Esophagus mucosa (tissue), 1 donor: ENCODE results near the gene TMEM143. TPM values are rescaled to one million over a fixed set of nuclear protein-coding genes. Genes with fewer than 3 reads are reported as not detected.
"Not testable (repeated sequence)": the region's sequence is repeated elsewhere in the genome, so short reads cannot be mapped to it uniquely, and the experiment has no call there.

Experiments
- ATAC-seq: fragments of 200-7000 bp; cut with Tn5 transposase; one replicate; pipeline ENCODE4 v1.9.1; 2020
- total RNA-seq: library from RNA; stranded (reverse); gene quantifications from one replicate; pipeline ENCODE4 v1.2.4, GENCODE V29; 2023
- donor health status: DM: yes; HTN: yes; CAD: no.

The TMEM143 gene
- 5.5 TPM for total RNA-seq

DNA sequence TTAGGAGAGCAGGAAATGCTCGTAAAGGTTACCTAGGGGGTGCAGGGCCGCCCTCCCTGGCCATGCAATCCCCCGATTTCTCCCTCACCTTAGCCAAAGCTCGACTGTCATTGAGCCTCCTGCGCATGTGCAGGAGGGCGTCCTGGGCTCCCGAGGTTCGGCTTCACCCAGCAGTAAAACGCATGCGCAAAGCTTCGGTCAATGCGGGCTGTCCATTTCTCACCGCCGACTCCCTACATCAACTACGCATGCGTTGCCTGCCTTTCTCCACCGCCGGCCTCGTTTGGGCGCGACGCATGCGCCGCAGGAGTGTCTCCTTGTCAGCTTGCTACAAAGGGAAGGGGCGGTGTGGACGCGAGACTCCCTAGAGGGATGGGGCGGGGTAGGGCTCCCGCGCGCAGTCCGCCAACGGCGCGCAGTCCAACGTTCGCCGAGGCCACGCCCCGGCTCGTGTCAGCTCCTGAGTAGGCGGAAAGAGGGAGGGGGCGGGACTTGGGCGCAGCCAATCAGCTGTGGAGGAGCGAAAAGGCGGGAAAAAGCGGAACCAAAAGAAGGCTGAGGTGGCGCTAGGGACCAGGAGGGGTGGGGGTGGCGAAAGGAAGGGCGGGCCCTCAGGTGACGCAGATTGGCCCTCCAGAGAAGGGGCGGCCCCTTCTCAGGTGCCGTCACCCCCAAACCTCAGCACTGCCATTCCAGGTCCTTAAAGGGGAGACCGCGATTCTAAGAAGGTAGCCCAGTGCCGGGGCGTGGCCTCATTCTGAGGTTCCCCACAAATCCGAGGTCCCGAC lies at the start of gene TMEM143, which contains the start of gene SYNGR4:
TMEM143 (minus strand) TSS at position 131 of the 788 bp plus-strand sequence; CDS start at position 111, 20 bp downstream.
SYNGR4 (plus strand) TSS at position 558 of the 788 bp plus-strand sequence. CDS start 1,476 bp downstream, outside the sequence.
- ATAC-seq = peak; percentile 94

DNA sequence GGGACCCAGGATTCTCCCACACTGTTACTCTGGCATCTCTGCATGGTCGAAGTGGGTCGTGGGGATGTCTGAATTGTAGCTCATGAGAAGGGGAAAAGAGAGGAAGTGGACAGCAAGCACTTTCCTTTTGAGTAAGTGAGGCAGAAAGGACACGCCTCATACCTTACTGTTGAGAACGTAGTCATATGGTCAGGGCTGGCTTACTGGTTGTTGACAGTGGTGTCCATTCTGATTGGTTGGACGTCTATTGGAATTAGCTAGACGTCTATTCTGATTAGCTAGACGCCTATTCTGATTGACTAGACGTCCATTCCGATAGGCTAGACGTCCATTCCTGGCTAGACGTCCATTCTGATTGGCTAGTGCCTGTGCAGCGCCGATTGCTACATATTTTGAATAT lies 42.1 kb upstream of the TMEM143 start:
- peak; percentile 51 for ATAC-seq

DNA sequence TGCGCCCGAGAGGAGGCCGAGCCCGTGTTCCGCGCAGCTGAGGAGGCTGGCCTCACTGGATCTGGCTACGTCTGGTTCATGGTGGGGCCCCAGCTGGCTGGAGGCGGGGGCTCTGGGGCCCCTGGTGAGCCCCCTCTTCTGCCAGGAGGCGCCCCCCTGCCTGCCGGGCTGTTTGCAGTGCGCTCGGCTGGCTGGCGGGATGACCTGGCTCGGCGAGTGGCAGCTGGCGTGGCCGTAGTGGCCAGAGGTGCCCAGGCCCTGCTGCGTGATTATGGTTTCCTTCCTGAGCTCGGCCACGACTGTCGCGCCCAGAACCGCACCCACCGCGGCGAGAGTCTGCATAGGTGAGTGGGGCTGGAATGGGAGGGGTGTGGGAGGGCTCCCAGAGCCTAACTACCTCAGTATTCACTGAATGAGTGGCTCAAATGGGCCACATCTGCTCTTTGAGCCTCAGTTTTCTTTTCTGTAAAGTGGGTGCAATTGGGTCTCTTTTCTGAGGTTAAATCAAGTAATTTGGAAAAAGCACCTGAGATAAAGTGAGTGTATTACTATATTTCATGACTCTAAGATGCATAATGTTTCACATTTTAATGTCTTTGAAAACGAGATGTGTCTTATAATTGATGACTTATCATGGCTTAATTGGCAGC lies 41.4 kb upstream of the TMEM143 start:
- ATAC-seq = no peak

DNA sequence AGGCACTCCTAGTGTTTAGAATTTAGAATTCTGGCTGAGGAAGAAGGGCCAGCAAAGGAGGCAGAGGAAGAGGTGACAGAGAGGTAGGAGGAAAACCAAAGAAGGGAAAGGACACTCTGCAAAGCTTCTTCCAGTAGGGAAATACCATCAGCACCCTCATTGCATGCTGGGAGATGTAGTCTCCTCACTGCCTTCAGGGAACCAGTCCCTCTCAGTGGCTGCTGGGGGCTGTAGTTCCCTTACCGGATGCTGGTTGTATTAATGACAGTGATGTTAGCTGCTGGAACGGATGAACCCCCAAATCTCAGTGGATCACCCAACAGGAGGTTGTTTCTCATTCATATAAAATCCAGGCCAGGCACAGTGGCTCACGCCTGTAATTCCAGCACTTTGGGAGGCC lies 39.9 kb upstream of the TMEM143 start:
- peak; percentile 32 for ATAC-seq

DNA sequence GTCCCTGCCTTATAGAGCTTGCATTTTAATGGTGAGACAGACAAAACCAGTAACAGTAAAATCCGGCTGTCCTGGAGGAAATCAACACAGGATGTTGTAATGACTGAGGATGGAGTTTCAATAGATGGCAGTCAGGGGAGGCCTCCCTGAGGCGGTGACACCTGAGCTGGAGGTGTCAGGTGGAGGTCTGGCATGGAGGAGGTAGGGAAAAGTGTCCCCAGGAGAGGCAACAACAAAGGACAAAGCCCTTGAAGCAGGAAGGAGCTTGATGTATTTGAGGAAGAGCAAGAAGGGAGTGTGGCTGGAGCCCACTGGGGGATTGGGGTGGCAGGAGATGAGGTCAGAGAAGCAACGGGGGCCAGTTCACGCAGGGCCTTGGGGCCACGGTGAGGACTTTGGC lies 37.5 kb upstream of the TMEM143 start:
- no peak for ATAC-seq

DNA sequence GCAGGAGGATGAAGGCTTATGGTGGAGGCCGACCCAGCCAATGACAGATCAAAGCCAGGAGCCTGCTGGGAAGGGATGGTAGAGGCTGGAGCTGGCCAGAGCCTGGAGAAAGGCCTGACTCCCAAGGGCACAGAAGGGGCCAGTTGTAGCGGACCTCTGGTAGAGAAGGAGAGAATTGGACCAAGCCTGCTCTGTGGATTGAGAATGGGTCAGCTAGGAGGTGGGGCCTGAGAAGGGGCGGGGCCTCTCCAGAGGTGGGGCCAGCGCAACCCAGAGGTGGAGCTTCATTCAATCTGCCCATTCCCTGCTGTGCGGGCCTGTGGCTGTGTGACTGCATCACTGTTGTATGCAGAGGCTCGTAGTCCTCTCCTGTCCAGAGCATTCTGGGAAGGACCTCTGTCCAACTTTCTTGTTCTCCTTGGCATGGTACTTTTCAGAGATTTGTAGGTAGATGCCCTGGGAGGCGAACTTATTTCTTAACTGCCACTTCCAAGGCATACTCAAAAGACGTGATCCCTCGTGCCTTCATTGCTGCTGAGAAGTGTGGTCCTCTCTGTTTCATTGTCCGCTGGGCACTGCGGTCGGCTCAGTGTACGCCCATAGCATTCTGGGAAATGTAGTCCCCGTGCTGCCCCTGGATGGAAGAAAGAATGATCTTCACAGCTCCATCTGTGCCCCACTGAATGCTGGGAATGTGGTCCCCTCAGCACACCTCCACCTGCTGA lies 36.4 kb upstream of the TMEM143 start:
- ATAC-seq = peak; percentile 21

DNA sequence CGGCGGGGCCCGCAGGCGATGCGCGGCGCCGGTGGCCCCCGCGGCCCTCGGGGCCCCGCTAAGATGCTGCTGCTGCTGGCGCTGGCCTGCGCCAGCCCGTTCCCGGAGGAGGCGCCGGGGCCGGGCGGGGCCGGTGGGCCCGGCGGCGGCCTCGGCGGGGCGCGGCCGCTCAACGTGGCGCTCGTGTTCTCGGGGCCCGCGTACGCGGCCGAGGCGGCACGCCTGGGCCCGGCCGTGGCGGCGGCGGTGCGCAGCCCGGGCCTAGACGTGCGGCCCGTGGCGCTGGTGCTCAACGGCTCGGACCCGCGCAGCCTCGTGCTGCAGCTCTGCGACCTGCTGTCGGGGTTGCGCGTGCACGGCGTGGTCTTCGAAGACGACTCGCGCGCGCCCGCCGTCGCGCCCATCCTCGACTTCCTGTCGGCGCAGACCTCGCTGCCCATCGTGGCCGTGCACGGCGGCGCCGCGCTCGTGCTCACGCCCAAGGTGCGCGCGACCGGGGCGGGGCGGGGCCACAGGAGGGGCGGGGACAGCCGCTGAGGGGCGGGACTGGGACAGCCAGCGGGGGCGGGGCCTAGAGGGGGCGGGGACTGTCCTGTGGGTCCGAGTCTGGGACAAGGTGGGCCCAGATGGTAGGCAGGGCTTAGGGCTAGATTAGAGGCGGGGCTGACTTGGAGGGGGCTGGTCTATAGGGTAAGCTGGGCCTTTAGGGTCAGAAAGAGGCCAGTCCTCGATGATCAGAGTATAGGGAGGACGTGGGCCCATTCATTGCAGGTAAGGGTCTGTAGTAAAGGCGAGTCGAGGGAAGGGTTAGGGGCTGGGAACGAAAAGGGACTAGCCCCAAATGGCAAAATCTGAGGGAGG lies 34.9 kb upstream of the TMEM143 start:
- ATAC-seq = peak; percentile 73

DNA sequence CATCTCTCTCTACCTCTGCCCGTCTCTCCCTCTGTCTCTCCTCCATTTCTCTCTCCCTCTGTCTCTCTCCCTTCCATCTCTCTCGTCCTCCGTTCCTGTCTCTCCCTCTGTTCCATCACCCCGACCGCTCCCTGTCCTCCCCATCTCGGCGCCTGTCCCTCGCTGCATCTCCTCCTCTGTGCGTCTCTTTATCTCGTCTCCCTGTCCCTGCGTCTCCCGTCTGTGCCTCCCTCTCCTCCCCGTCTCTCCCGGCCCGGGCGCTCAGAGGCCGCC lies 34.3 kb upstream of the TMEM143 start:
- no peak for ATAC-seq

DNA sequence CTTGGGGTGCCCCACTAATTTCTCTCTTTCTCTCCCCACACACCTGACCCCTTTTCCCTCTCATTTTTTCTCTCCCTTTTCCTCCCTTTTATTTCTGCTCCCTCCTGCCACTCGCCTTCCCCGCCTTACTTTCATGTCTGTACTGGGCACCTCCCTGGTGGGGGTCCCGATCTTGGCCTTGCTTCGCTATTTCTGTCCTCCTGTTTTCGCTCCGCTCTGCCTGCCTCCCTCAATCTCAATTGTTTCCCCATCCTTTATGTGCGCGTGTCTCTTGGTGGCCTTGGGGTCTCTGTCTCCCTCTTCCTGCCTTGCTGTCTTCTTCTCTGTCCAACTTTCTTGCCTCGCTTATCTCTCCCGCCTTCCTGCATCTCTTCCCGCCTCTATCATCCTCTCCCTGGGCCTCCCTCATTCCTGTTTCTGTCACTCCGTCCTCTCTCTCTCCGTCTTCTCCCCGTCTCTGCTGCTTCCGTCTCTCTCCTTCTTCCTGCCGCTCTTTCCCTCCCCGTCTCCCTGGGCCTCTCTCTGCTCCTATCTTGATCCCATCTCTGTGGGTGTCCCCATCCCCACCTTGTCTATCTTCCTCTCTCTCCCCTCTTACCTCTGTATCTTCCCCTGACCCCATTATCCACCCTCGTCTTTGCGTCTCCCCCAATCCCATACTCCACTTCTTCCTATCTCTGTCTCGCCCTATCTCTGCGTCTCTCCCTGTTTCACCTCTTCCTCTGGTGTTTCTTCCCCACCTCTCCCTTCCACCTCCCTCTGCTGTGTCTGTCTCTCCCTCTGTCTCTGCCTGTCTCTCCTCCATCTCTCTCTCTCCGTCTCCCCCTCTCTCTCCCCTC lies 33.7 kb upstream of the TMEM143 start:
- ATAC-seq = no peak

DNA sequence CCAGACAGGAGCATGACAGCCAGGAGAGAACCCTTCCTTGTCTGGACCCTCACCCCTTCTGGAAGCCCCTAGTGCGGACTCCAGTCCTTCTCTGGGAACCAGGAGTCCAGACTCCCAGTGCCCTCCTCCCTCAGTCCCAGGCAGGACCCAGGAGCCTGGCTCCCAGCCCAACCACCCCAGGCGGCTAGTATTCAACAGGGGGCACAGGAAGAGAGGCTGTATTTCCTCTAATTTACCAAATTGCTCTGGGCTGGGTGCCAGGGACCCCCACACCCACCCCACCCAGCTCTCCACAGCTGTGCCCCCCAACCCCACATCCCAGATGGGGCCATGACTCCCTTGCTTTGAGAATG lies 33.1 kb upstream of the TMEM143 start:
- ATAC-seq = no peak

DNA sequence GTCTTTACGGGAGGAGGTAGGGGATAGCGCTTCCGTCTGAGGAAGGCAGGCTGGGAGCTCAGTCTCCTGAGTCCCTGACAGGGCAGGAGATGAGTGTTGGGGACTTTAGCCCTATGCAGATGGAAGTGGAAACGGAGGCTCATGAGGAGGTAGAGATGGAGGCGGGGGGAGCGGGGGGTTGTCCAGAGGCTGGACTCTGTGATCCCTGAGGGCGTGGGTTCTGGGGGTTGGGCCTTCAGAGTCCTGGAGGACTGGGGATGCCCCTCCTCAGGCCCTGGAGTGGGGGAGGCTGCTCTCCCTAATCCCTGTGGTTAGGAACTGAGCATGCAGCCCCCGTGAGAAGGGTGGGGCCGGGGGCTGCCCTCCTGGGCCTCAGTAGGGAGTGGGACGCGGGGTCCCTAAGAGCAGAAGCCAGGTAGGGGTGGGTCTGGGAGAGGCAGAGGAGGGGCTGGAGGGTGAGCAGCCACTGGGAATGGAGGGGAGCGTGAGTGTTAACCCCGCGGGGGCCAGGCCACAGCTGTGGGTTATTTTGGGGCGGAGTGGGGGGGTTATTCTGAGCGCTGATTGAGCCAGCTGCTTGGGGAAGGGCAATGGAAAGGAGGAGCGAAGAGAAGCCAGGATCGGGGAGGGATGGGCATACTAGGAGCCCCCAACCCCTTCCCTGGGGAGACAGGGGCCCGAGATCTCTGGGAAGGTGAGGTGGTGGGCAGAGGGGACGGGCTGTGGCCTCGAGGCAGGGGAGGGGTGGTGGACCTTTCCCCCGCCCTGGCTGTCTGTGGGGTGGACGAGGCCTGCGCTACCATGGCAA lies 32.5 kb upstream of the TMEM143 start:
- no peak for ATAC-seq

DNA sequence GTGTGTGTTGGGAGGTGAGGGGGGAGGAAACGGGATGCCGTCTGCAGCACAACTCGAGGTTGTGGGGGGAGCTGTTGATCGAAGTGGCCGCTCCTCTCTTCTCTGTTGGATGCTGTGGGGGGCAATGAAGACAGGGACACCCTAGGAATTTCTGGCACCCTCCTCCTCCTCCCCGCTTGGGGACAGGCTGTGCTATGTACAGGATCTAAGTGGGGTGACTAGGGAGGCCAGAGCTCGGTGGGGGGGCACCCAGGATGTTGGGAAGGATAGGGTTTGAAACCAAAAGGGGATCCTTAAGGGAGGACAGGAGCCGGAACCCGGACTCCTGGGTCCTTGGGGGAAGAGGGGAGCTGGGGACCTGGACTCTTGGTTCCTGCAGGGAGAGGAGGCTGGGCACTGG lies 31.8 kb upstream of the TMEM143 start:
- ATAC-seq = no peak

DNA sequence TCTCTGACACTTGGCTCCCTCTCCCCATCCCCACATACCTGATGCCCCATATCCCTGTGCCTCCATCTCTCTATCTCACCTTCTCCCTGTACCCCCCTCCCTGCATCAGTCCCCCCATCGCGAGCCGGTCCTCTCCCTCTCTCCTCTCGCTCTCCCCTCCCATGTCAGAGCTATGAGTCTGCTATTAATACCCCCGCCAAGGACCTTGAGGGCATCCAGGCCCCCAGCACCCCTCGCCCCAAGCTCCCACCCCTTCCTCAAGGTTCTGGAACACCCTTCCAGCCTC lies 31.4 kb upstream of the TMEM143 start:
- ATAC-seq = no peak

DNA sequence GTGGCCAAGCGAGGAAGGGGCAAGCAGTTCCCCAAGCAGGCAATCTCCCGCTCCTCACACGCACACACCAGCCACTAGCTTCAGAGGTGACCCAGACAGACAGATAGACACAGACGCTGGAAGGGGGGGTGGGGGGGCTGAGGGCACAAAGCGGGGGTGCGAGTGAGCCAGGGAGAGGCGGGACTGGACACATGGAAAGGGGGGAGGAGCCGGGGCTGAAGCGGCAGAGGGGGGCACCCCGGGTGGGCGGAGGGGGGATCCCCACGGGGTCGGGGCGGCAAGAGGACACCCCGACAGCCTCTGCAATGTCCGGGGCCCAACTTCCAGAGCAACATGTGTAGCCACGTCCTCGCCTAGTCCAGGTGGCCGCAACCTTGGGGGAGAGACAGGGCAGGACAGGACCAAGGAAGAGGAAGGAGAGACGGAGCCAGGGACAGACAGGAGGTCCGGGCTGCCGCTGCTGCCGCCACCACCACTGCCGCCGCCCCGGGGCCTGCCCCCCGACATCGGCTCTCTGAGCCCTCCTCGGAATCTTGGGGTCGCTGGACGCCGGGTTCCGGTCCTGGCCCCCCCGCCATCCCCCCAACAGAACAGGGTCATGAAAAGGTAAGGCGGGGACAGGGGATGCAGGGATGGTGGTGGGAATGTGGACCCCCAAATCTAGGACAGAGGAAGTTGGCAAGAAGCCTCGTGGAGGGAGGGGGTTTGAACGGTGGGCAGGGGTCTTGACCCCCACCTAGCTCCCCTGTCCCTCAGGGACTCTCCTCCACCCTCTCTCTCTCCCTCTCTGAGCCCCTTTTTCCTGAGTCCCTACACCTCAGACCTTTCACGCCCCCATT lies 30.8 kb upstream of the TMEM143 start:
- ATAC-seq = no peak

DNA sequence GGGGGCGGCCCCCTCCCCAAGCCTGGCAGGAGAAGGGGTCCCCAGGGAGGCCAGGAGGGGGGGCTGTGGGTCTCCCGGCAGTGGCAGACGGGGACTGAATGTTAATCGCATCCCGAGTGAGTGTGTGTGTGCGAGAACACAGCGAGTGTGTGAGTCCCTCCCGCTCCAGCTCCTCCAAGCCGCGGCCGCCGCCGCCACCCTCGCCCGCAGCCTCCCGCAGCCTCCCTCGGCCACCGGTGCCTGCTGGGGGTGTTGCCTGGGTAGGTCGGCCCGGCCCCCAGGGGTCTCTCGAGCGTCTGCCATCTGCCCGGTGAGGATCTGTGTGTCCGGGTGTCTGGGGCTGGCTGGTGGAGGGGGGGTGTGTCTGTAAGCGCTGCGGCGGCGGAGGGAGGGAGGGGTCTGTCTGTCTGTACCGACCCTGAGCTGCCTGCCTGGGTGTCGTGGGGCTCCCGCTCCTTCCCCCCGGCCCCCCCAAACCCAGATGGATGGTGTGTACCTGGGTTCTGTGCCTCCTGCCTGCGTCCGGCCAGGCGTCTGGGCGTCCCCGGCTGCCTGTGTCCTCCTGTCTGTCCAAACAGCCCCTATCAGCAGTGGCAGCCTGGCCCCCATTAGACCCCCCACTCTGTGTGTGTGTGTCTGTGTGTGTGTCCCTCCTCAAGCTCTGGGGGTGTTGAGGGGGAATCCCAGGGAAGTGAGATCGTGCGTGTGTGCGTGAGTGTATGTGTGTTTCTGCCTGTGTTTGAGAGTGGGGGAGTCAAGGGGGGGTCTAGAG lies 30.0 kb upstream of the TMEM143 start, which contains the start of gene GRIN2D:
GRIN2D (plus strand) TSS at position 110 of the 772 bp plus-strand sequence. CDS start 4,725 bp downstream, outside the sequence.
- ATAC-seq = no peak

DNA sequence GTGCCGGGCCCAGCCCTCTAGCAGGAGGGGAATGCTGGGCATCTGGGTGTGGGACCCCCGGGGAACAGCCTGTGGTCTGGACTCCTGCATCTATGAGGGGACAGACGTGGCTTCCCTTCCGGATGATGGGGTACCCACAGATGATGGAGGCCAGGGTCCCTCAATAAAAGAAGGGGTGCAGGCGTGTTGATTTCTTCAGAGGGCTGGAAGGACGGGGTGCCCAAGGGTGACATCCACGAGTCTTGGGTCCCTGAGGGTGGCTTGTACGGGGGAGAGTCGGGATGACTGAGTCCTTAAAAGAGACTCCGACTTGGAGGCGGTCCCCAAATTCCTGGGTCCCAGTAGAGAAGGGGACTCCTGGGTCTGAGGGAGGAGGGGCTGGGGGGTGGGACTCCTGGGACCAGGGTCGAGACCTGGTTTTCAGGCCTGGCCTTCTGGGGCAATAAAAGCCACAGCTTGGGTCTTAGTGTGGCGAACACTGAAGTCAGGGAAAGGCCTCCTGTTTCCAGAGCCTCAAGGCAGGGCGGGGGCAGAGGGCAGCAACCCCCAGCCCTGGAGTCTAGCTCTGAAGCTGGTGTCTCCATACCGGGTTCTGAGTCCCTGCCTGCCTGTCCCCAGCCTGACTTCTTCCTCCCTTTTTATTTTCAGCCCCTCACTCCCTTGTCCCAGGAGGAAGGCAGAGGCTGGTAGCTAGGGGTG lies 29.3 kb upstream of the TMEM143 start:
- no peak for ATAC-seq

DNA sequence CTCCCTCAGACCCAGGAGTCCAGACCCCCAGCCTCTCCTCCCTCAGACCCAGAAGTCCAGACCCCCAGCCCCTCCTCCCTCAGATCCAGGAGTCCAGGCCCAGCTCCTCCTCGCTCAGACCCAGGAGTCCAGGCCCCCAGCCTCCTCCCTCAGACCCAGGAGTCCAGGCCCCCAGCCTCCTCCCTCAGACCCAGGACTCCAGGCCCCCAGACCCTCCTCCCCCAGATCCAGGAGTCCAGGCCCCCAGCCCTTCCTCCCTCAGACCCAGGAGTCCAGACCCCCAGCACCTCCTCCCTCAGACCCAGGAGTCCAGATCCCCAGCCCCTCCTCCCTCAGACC lies 28.2 kb upstream of the TMEM143 start:
- not testable (repeated sequence) for ATAC-seq

DNA sequence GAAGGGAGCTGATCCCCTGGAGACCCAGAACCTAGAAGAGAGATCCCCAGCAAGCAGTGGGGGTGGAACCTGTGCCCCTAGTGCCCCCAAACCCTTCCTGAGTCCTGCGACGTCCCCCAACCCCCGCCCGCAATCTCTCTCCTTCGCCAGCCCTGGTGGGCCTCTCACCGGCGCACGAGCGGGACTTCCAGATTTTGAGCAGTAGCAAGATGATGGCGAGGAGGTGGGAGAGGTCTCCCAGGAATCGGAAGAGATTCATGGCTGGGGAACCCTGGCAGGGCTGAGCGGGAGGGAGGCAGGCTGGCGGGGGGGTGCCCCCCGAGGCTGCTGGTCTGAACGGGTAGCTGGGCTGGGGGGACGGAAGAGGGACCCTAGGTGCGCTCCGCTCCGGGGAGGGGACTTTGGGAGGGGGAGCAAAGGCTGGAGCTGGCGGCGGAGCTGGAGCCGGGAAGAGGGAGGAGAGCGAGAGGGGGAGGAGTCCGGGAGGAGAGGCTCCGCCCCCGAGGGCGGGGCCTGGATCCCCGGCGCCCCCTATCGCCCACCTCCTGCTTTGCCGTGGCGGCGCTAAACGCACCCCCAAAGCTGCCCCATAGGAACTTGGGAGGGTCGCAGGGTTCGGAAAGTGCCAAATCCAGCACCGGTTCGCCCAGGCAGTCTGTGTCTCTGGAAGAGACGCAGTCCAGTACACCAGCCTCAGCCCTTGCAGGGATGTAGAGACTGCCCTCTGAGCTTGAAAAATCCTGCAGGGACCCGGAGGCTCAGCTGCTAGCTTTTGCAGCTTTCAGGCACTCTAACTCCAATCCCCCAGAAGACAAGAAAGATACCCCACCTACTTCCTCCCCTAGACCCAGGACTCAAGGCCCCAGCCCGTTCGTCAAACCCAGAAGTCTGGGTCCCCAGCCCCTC lies 27.6 kb upstream of the TMEM143 start, which contains the start of gene KDELR1:
KDELR1 (minus strand) TSS at position 452 of the 906 bp plus-strand sequence; CDS start at position 259, 193 bp downstream.
- peak; percentile 86 for ATAC-seq
